ENCODE data around the gene PPP2R5B.

DNA sequence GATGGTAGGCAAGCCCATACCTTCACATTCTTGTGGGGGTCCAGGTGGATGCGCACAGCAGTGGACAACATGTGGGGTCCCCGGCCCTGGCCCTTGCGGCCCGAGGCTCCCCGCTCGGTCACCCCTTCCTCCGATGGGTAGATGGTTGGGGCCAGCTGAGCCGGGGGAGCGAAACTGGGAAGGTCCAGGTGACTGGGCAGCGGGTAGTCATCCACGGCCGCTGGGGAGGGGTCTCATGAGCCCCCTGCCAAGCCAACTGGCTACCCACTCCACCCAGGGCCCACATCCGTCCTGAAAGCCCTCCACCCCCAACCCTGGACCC is 18.2 kb upstream of the PPP2R5B start:
- TF ChIP-seq POLR2A (IDR thresholded peaks at IDR 0.05), result no peak
- TF ChIP-seq, protein P1, sequence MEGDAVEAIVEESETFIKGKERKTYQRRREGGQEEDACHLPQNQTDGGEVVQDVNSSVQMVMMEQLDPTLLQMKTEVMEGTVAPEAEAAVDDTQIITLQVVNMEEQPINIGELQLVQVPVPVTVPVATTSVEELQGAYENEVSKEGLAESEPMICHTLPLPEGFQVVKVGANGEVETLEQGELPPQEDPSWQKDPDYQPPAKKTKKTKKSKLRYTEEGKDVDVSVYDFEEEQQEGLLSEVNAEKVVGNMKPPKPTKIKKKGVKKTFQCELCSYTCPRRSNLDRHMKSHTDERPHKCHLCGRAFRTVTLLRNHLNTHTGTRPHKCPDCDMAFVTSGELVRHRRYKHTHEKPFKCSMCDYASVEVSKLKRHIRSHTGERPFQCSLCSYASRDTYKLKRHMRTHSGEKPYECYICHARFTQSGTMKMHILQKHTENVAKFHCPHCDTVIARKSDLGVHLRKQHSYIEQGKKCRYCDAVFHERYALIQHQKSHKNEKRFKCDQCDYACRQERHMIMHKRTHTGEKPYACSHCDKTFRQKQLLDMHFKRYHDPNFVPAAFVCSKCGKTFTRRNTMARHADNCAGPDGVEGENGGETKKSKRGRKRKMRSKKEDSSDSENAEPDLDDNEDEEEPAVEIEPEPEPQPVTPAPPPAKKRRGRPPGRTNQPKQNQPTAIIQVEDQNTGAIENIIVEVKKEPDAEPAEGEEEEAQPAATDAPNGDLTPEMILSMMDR (IDR thresholded peaks at IDR 0.05), result no peak
